ENCODE data around the gene RNASE9.
"Not testable (repeated sequence)": the region's sequence is repeated elsewhere in the genome, so short reads cannot be mapped to it uniquely, and the experiment has no call there.

RNASE9 gene

GRCh38 chr14:20572382-20572990 is 11.6 kb upstream of the RNASE9 start:
- DNase-seq: not testable (repeated sequence)

- DNase-seq: not testable (repeated sequence)
These were observed 9.9 kb upstream of the RNASE9 start for GRCh38 chr14:20570720-20571119.

GRCh38 chr14:20569865-20570264 is 9.0 kb upstream of the RNASE9 start:
- not testable (repeated sequence) for DNase-seq

- no peak for DNase-seq
These were observed 8.2 kb upstream of the RNASE9 start for GRCh38 chr14:20569066-20569465.

GRCh38 chr14:20568393-20568792 is 7.5 kb upstream of the RNASE9 start:
- DNase-seq: no peak

GRCh38 chr14:20567199-20567598 is 6.4 kb upstream of the RNASE9 start:
- not testable (repeated sequence) for DNase-seq

GRCh38 chr14:20564501-20564997 is 3.7 kb upstream of the RNASE9 start:
- DNase-seq: no peak

GRCh38 chr14:20563971-20564370 is 3.1 kb upstream of the RNASE9 start:
- no peak for DNase-seq

GRCh38 chr14:20559461-20559904 is 1.4 kb downstream of the RNASE9 start:
- DNase-seq: no peak

- DNase-seq: no peak
These were observed 3.7 kb downstream of the RNASE9 start for GRCh38 chr14:20557212-20557542.

- DNase-seq: no peak
These were observed 4.2 kb downstream of the RNASE9 start for GRCh38 chr14:20556500-20557211.

GRCh38 chr14:20555845-20556244 is 5.0 kb downstream of the RNASE9 start:
- no peak for DNase-seq

- DNase-seq: no peak
These were observed 7.8 kb downstream of the RNASE9 start for GRCh38 chr14:20553024-20553423.

GRCh38 chr14:20551606-20552005 is 9.2 kb downstream of the RNASE9 start:
- DNase-seq: no peak

GRCh38 chr14:20550926-20551325 is 9.9 kb downstream of the RNASE9 start:
- no peak for DNase-seq

- DNase-seq: no peak
These were observed 12.3 kb downstream of the RNASE9 start for GRCh38 chr14:20548414-20549158.

GRCh38 chr14:20546877-20547276 is 14.0 kb downstream of the RNASE9 start:
- DNase-seq: no peak

GRCh38 chr14:20539906-20540305 is 20.9 kb downstream of the RNASE9 start:
- no peak for DNase-seq

- peak; percentile 57 for DNase-seq
These were observed 29.9 kb downstream of the RNASE9 start for GRCh38 chr14:20530771-20531571.

- DNase-seq: no peak
These were observed 31.0 kb downstream of the RNASE9 start for GRCh38 chr14:20529806-20530205.

- DNase-seq: no peak
These were observed 36.8 kb downstream of the RNASE9 start for GRCh38 chr14:20524027-20524426.

GRCh38 chr14:20522332-20522731 is 38.5 kb downstream of the RNASE9 start:
- DNase-seq: no peak

- DNase-seq: no peak
These were observed 43.9 kb downstream of the RNASE9 start for GRCh38 chr14:20516921-20517320.
